Gastroesophageal sphincter (tissue), 3 donors: Measurements from ENCODE around the gene ZNF516.
A peak's percentile ranks its signal among the peaks of the same experiment; 100 is the strongest.

Source experiments
- EP300 ChIP-seq: sonication (generic); formaldehyde crosslinking; IDR thresholded peaks from one replicate; pipeline ENCODE4 v1.6.1; 2017; ENCODE audit warnings: antibody characterized with exemption, mild to moderate bottlenecking
- POLR2A ChIP-seq, 2 donors: fragments of 450-650 bp; IDR thresholded peaks; one replicate each; pipeline ENCODE4 v1.6.1; 2017; ENCODE audit warnings: antibody characterized with exemption in 2 of 2, mild to moderate bottlenecking in 2 of 2, moderate library complexity in 1 of 2
- TF ChIP-seq, protein P1 (sequence below), 4 experiments: fragments of 200-600 bp in 2 of 4; fragments of 450-650 bp in 2 of 4; sonication (generic) in 1 of 4; IDR thresholded peaks; one replicate each; pipeline ENCODE4 v1.5.1; 2017 to 2019; ENCODE audit warnings: antibody characterized with exemption in 4 of 4, mild to moderate bottlenecking in 2 of 4, moderate library complexity in 2 of 4

DNA sequence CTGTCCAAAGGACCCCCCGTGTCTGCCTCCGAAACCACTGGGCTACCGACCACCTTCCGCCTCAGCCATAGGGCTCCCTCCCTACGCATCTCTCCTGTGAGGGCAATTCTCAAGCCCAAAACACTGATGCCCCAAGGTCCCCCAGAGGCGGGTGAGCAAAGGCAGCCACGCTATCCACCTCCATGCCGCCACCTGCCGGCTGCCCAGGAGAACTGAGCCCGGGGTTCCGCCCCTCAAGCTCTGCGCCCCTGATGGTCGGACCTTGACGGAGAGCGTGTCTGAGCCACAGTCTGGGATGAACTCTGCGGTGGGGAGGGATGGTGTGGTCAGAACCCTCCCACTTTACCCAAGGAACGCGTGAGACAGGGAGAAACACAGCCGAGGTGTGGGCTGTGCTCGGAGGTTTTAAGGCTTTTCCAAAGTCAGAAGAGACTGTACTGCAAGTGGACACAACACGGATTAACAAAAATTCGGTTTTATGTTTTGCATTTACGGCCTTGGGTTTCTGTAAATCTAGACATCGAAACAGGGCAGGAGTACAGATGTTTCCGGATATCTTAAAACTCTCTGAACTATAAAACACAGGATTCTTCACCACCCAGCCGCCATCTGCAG, 114.1 kb downstream of the ZNF516 start:
- TF ChIP-seq EP300 (no peak), POLR2A (IDR thresholded peaks at IDR 0.05) (no peak)
- TF ChIP-seq, protein P1, sequence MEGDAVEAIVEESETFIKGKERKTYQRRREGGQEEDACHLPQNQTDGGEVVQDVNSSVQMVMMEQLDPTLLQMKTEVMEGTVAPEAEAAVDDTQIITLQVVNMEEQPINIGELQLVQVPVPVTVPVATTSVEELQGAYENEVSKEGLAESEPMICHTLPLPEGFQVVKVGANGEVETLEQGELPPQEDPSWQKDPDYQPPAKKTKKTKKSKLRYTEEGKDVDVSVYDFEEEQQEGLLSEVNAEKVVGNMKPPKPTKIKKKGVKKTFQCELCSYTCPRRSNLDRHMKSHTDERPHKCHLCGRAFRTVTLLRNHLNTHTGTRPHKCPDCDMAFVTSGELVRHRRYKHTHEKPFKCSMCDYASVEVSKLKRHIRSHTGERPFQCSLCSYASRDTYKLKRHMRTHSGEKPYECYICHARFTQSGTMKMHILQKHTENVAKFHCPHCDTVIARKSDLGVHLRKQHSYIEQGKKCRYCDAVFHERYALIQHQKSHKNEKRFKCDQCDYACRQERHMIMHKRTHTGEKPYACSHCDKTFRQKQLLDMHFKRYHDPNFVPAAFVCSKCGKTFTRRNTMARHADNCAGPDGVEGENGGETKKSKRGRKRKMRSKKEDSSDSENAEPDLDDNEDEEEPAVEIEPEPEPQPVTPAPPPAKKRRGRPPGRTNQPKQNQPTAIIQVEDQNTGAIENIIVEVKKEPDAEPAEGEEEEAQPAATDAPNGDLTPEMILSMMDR (IDR thresholded peaks at IDR 0.05), result peak in 1 of 4 experiments; percentile 52
